Measurements from ENCODE around the gene DOK7. TPM values are rescaled to one million over a fixed set of nuclear protein-coding genes. Genes with fewer than 3 reads are reported as not detected.

DOK7 gene
- total RNA-seq, 1 donor: not detected

GRCh38 chr4:3516836-3517730, 54.0 kb downstream of the DOK7 start:
- no peak for TF ChIP-seq CTCF (IDR thresholded peaks at IDR 0.05; ENCODE audit: insufficient read depth, low read depth, low read length)

GRCh38 chr4:3517731-3518510, 54.8 kb downstream of the DOK7 start:
- H3K4me3 ChIP-seq (ENCODE audit: low read depth, low read length): no peak overlapping the region
- DNase-seq (ENCODE audit: low read depth): no peak
- no peak for TF ChIP-seq CTCF (IDR thresholded peaks at IDR 0.05; ENCODE audit: insufficient read depth, low read depth, low read length)

More at GRCh38 chr4:3516836-3517730, 54.0 kb downstream of the DOK7 start:
- no peak for DNase-seq (ENCODE audit: low read depth)
- no peak overlapping the region for H3K4me3 ChIP-seq (ENCODE audit: low read depth, low read length)

- DNase-seq (ENCODE audit: low read depth): no peak
- TF ChIP-seq CTCF (IDR thresholded peaks at IDR 0.05; ENCODE audit: insufficient read depth, low read depth, low read length): no peak
- no peak overlapping the region for H3K4me3 ChIP-seq (ENCODE audit: low read depth, low read length)
Measured at GRCh38 chr4:3518511-3518880, 55.4 kb downstream of the DOK7 start.

GRCh38 chr4:3518941-3519340, 55.8 kb downstream of the DOK7 start:
- DNase-seq (ENCODE audit: low read depth): no peak
- TF ChIP-seq CTCF (IDR thresholded peaks at IDR 0.05; ENCODE audit: insufficient read depth, low read depth, low read length): no peak

GRCh38 chr4:3519468-3520264, 56.6 kb downstream of the DOK7 start:
- no peak for TF ChIP-seq CTCF (IDR thresholded peaks at IDR 0.05; ENCODE audit: insufficient read depth, low read depth, low read length)

More at GRCh38 chr4:3518941-3519340, 55.8 kb downstream of the DOK7 start:
- H3K4me3 ChIP-seq (ENCODE audit: low read depth, low read length): no peak overlapping the region

GRCh38 chr4:3520276-3520675, 57.2 kb downstream of the DOK7 start:
- DNase-seq (ENCODE audit: low read depth): no peak
- no peak for TF ChIP-seq CTCF (IDR thresholded peaks at IDR 0.05; ENCODE audit: insufficient read depth, low read depth, low read length)
- no peak overlapping the region for H3K4me3 ChIP-seq (ENCODE audit: low read depth, low read length)

More at GRCh38 chr4:3519468-3520264, 56.6 kb downstream of the DOK7 start:
- no peak overlapping the region for H3K4me3 ChIP-seq (ENCODE audit: low read depth, low read length)
- DNase-seq (ENCODE audit: low read depth): no peak

All from fibroblast of villous mesenchyme (primary cell).